ENCODE results near the gene YKT6.
"Not testable (repeated sequence)": the region's sequence is repeated elsewhere in the genome, so short reads cannot be mapped to it uniquely, and the experiment has no call there.

YKT6 gene

DNA sequence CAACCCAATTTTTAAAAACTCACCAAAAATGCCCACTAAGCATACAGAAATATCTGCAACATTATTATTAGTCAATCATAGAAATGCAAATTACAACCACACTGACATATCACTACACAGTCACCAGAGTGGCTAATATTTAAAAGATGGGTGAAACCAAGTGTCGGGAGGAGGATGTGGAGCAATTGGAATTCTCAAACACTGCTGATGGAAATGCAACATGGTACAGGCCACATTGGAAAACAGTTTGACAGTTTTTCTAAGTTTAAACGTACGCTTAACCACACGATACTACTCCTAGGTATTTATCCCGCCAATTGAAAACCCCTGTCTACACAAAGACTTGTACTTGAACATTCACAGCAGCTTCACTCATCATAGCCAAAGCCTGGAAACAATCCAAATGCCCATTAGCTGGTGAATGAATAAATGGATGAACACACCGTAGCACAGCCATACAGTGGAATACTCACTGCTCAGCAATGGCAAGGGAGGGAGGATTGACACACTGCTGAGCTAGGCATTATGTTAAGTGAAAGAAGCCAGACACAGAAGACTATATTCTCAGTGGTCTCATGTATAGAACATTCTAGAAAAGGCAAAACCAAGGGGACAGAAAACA is 27.9 kb upstream of the YKT6 start:
- FAIRE-seq, result no peak

DNA sequence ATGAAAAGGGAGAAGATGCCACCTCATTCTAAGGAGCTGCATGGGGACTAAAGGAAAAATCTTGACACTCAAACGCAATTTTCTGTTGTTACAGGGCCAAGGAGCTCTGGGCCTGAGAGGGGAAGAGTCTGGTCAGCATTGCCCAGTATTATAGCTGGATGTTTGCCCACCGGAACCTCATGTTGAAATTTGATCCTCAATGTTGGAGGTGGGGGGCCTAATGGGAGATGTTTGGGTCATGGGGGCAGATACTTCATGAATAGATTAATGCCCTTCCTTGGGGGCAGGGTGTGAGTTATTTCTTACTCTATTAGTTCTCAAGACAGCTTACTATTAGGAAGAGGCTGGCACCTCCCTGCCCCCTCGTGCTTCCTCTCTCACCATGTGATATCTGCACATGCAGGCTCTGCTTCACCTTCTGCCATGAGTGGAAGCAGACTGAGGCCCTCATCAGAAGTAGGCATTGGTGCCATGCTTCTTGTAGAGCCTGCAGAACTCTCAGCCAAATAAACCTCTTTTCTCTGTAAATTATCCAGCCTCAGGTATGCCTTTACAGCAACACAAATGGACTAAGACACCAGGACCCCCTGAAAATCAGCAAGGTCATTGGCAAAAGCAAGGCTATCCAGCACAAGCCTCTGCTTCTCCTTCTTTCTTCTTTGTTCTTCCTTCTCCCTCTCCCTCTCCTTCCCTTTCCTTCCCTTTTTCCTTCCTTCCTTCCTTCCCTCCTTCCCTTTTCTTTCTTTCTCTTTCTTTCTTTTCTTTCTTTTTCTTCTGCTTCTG is 26.7 kb upstream of the YKT6 start:
- FAIRE-seq, result no peak

DNA sequence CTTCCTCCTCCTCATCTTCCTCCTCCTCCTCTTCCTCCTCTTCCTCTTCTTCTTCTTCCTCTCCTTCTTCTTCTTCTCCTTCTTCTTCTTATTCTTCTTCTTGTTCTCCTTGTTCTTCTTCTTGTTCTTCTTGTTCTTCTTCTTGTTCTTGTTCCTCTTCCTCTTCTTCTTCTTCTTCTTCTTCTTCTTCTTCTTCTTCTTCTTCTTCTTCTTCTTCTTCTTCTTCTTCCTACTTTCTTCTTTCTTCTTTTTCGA is 26.2 kb upstream of the YKT6 start:
- FAIRE-seq, result not testable (repeated sequence)

DNA sequence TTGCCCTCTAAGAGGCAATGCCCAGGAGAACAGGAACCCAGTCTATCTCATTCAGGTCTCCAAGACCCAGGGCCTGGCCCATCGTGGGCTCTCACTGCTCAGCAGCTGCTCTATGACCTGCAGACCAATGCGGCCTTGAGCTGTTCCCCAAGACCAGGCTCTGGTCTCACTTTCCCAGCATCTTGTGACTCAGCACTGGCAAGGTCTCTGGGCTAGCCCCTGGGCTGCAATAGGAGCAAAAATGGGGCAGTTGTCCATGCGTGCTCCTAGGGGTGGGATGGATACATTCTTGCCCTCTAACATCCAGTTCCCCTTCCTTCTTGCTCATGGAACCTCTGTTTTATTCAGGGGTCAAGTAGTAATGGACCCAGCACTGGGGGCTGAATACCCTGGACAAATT is 25.0 kb upstream of the YKT6 start:
- FAIRE-seq, result no peak

DNA sequence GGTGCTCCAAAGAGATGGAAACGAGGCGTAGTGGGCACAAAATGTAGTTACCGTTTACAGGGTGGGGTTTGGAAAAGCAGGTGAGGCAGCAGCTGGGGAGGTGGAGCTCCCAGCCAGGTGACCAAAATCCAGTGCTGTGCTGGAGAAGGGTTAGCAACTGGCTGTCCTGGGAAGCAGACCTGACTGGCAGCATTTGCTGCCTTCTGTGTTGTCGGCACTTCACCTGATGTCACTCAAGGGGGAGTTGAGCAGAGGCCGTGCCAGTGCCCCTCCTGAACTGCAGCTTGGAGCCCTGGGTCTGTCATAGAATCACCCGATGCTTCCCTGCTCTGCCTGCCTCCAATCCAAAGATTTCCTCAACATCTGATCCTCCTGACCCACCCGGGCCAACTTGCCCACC is 24.3 kb upstream of the YKT6 start:
- no peak for FAIRE-seq

DNA sequence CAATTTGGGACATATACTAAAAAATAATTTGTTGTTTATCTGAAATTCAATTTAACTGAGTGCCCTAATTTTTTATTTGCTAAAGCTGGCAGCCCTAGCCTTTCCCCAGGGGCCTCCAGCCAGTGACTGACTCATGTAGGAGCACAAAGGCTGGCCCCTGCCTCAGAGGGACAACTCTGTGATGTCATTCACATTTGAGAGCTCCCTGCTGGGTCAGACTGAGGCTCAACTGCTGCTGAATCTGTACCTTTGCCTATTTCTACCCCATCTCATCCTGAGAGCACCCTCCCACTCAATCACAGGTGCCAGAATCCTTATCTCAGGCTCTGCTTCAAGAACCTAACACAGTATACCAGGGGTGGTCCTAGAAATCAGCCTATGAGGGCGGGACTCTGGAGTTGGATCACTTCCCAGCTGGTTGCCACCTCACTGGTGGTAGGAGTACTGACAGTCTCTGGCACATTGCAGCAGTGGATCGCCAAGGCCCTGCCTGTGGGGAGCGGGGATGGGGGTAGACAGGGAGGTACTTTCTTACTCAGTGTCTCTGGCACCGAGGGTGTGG is 23.1 kb upstream of the YKT6 start:
- FAIRE-seq, result no peak

DNA sequence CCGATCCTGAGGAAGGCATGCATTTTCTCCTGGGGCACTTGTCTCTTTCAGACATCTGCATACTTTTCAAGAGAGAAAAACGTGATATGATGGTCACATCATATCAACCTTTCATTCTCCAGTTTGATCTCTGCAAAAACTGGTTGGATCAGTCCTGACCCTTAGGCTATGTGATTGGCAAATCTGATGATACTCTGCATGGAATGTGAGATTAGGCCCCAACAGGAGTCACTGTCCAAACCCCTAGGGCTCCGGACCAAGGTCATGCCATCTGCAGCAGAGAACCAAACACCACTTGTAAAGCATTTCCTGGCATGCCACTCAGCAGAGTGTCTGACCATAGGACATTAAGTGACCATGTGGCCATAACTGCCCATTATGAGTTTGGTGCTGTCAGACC is 20.1 kb upstream of the YKT6 start:
- no peak for FAIRE-seq

DNA sequence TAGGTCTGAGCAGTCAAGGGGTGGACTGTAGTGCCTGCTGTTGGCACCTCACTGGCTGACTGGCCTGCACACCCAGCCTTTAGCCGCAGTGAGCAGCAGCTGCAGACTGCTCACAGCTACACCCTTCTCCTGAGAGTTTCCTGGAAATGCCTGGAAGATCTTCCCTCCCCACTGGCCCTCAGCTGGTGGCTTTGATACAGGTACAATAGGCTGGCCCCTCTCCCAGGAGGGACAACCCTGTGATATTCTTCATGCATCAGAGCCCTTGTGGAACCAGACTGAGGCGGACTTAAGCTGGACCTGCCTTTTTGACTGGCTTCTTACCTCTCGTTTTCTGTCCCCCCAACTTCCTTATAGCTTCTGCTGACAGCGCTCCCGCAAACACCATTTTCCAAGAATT is 18.0 kb upstream of the YKT6 start:
- FAIRE-seq, result no peak

DNA sequence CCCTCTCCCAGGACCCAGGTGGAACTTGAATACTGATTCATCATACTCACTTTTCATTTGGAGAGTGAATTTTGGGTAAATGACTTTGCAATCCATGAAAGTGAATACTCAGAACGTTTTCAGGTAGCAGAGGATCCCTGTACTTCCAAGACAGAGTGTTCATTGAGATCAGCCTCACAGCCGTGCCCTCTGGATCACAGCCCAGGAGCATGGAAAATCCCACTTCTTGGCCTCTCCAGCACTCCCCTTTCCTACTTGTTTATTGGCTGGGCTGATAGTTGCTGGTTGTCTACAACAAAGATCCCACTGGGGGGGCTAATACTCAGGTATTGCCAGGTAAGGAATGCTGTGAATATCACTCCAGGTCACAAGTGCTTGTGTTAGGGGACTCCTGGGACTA is 17.4 kb upstream of the YKT6 start:
- no peak for FAIRE-seq

DNA sequence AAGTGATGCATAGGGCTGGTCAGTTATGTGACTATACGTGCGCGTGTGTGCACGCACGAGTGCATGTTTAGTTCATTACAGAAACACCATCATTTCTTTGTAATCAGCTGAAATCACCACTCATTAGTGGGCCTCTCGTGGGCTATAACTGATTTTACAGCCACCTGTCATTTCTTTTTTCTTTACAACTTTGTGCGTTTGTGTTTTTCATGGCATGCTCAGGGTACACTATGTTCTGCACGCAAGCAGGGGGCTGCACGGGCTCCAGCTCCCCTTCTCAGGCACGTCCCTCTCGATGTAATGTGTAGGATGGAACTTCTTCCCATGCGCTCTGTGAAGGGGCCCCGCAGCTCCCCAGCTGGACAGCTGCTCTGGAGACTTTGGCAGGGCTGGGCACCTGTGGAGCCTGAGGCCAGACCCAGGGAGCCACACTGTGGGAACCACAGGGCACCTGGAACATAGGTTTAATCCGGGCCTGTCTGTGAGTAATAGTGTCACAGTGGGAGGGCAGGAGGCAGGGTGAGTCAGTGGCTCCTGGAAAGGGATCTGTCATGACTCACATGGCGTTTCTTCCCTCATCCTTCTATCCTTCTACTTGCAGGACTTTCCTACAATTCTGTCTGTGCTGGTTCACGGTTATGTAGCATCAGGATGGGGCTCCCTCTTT is 16.4 kb upstream of the YKT6 start:
- FAIRE-seq, result no peak

DNA sequence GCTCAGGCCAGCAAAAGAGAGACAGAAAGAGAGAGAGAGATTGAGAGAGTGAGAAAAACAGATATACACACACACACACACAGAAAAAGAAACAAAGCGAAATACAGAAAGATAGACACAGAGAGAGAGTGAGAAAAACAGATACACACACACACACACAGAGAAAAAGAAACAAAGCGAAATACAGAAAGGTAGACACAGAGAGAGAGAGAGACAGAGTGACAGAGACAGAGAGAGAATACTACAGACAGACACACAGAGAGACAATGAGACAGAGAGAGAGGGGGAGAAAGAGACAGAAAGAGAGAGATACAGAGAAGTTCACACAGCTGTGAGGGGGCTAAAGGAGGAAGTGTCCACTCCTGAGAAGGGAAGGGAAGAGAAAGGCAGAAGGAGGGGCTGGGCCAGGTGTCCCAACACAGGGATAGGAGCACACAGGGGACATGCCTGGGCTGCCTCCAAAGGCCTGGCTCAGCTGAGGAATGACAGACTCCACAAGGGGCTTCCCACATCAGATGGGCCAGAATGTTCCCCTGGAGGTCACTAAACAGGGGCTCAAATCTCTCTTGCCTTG is 15.8 kb upstream of the YKT6 start:
- FAIRE-seq, result no peak

DNA sequence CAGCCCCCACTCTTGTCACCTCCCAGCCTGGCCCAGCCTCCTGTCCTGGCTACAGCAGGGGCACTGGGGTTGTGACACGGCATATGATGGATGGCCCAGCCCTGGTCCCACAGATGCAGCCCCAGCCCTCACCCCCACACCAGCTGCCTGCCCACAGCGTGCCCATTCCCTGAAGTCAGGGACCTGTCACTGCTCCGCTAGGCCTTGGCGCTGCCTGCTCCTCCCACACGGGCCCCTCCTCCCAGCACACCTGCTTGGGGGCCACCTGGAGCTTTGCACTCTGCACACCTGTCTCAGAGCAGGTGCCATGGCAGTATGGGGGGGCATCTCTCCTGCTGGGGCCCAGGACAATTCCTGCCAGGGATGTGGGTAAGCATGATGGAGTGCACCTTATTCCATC is 15.0 kb upstream of the YKT6 start:
- FAIRE-seq, result no peak

DNA sequence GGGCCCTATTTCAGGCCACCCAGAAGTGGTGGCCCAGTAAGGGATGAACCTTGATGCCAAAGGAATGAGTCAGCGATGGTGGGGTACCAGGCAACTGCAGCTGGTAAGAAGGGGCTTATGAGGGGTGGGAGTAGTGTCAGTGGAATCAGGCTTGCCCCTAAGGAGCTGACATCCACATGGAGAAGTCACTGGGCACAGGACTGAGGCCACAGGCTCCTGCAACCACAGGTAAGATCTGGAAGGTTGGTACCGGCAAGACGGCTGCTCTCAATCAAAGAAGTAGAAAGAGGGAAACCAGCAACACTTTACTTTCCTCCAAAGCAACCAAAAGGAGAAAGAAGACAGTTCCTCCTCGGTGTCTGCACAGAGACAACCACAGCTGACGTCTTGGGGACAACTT is 14.0 kb upstream of the YKT6 start:
- no peak for FAIRE-seq

DNA sequence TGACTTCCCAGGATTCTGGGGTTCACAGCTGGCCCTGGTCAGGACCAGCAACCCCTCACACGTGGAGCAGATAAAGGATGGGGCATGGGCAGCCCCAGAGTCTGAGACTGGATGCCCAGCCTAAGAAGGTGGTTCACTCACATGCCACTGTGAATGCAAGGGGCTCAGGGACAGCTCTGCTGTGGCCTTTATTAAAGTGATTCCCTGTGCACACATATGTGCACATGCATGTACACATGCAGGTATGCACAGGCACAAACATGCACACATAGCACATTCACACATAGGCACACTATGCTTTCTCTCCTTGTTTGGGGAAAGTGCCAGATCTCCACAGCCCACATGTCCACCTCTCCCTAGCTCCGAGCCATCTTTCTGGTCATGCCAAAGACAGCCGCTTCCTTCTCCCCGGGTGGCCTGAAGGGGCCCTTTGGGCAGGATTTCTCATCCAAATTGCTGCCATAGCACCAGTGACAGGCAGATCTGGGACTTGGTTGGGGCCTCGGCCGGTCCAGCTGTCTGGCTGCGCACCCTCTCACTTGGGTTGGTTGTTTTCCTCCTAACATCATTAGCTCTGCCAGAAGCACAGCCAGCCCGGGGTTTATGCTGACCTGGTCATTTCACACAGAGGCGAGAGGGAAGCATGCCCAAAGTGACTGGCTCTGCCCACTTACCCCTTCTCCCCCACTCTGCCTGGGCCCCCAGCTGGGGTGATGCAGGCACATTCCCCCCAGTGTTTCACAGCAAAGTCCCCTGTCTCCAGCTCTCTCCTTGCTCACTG is 13.0 kb upstream of the YKT6 start:
- no peak for FAIRE-seq

DNA sequence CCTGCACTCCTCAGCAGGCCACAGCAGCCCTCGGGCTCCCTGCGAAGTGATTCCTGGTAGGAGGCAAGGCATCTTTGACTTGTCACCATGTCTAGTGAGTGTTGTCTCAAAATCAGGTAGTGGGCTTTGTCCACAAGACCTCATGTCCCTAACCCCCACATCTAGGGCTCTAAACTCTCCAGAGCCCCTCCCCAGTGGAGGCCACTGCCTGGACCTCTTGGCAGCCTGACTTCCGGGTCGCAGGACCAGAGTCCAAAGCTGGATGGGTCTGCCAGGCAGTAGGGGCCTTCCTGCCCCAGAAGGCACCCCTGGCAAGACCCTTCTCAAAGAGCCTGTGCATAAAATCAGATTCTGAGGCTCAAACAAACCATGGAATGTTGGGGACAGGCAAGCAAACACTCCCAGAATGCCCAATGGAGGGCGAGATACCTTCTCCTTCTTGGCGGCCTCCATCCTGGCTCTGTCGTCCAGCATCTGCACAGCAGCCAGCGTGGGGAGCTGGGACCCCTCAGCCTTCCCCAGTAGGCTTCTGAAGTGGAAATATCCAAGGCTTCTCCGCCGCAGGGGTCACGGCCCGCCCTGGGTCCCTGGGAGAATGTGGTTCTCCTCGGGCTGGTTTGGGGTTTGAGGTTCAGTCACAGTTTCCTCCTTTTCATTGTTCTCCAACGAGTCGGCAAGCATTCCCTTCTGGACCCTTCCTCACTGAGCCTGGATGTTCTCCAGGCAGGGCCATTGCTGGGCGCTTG is 12.1 kb upstream of the YKT6 start:
- FAIRE-seq, result no peak

DNA sequence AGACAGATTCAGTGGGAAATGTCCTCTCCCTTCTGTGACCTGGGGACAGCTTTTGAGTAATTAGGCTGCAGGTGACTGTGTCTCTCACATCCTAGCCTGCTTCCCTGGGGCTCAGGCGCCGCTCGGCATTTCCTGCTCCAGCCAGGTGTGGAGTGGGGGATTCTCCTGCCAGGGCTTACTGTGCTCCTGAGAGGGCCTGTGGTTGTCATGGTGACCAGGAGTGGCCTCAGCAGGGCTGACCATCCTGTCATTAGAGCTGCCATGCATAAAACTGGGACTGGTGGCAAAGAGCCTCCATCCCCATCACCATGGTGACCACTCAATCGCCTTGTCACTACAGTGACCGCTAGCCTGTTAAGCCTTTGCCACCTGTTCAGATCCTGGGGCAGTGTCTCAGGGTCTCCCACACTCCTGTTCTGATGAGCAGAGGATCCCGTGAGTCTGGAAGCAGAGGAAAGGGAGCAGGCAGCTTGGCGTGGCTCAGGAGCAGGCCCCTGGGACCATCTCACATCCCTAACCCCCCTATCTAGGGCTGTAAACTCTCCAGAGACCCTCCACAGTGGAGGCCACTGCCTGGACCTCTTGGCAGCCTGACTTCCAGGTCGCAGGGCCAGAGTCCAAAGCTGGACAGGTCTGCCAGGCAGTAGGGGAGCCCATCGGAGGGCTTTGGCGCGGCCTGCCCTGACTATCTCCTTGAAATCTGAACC is 11.3 kb upstream of the YKT6 start, which contains the start of gene GCK:
Gene GCK (minus strand): TSS at position 154 of the 707 bp plus-strand sequence. CDS start 486 bp downstream, outside the sequence.
- no peak for FAIRE-seq

DNA sequence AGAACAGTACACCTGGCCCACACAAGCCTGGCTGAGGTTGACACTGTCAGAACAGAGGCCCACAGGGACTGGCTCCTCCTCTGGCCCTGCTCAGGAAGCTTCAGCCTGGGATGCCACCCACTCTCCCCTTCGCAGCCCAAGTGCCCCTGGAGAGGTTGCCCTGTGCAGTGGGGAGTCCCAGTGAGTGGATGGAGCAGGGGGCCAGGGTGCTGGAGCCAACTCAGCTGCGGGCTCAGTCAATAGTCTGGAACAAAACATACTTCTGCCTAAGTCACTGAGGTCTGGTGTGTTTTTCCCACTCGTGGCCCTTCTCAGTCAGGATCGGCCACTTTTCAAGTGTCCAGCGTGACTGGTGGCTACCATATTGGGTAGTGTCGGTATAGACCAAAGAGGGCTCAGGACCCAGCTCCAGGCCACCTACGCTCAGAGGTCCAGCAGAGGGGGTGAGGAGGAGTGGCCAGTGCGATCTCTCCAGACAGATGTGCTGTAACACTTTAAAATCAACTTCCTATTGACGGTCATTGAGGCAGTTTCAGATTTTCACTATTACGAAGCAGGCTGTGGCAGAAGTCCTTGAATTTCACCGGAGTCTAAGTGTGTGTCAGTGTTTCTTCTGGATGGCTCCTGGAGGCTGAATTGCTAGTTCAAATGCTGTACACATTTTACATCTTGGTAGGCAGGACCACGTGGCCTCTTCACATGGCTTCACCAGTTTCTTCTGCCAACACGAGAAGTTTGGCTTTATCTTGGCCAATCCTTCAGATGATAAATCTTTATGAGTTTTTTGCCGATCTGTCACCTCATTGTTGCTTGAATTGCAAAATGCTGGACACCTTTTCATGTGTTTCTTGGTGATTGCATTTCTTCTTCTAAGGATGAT is 10.5 kb upstream of the YKT6 start:
- FAIRE-seq, result no peak

DNA sequence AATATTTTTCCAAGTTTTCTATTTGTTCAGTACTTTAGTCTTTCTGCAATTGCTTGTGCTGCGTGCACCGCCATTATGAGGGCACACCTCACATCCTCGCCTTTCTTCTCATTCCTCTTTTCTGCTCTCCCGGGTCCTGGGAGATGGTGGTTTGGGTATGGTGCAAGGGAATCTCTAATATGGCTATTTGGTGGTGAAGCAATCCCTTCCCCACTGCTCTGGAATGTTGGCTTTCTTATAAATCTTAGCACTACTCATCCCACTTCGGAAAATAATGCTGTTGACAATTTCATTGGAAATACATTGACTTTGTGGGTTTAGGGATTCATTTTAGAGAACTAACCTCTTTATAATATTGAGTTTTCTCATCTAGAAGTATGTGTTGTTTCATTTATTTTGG is 9.6 kb upstream of the YKT6 start:
- no peak for FAIRE-seq

DNA sequence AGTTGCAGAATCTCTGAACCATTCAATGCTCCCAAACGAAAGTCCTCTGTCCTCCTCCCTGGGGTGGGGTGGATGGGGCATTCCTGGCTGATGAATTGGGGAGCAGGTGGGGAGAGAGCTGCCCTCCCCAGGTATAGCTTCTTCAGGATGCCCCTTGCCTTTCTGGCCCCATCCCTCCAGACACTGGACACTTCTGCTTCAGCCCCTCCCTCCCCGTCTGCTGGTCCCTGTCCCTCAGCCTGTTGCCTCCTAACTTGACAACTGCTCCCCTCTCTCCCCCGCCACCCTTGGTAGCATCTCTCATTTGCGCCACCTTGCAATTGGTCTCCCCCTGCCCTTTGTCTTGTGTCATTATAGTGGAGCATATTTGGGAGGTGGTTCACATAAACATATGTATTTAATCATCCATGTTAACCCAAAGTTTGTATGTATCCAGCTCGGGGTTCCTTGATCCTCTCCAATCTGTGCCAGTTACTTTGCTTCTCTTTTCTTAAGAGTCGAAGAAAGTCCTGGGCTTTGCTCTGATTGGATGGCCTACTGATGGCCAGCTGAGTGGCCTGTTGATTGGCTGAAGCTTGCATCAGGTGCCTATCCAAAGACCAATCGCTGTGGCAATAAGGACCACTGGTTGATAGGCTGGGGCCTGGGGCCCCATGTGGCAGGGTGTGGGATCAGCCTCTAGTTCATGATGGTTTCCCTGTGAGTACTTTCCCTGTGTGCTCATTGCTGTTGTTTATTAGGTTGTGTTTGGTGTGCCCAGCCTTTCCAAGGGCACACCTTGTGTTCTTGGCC is 7.6 kb upstream of the YKT6 start:
- no peak for FAIRE-seq

DNA sequence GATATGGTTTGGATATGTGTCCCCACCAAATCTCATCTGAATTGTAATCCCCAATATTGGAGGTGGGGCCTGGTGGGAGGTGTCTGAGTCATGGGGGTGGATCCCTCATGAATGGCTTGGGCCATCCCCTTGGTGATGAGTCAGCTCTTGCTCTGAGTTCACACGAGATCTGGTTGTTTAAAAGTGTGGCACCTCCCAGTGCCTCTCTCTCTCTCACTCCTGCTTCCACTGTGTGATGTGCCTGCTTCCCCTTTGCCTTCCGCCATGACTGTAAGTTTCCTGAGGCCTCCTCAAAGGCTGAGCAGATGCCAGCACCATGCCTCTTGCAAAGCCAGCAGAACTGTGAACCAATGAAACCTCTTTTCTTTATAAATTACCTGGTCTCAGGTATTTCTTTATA is 6.7 kb upstream of the YKT6 start:
- no peak for FAIRE-seq

All from colon (tissue), 2 donors.